Measurements from ENCODE around the gene UBE2D4.

UBE2D4 gene

GRCh38 chr7:43906331-43907010, 19.8 kb upstream of the UBE2D4 start, which contains the start of gene URGCP:
TSS of gene URGCP (minus strand) at chr7:43906596. CDS start at chr7:43906575, 21 bp downstream.
- in situ Hi-C loops (cut with HindIII; ENCODE audit: low sequenced_read_pairs) = no loop called here

DNA sequence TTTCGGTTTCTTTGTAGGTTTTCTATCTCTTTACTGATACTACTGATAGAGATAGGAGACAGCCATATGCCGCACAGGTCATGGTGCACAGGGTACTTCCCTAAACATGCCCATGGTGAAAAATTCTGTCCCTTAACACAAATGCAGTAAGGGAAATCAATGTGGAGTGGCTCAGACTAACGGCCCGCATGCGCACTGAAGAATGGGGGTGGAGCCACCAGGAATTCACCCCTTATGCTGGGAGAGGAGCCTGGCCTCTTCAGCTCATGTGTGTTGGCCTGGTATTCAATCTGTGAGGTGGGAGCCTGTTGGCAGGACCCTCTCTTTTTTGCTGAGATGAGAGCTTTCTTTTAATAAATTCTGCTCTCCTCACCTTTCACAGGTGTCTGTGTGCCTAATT, 11.4 kb upstream of the UBE2D4 start:
- in situ Hi-C loops (cut with HindIII; ENCODE audit: low sequenced_read_pairs) = no loop called here

GRCh38 chr7:43915907-43916306, 10.3 kb upstream of the UBE2D4 start:
- in situ Hi-C loops (cut with HindIII; ENCODE audit: low sequenced_read_pairs) = no loop called here

GRCh38 chr7:43921423-43921822, 4.8 kb upstream of the UBE2D4 start:
- in situ Hi-C loops (cut with HindIII; ENCODE audit: low sequenced_read_pairs) = no loop called here

- in situ Hi-C loops (cut with HindIII; ENCODE audit: low sequenced_read_pairs) = no loop called here
Measured at GRCh38 chr7:43922726-43923125, 3.5 kb upstream of the UBE2D4 start.

- in situ Hi-C loops (cut with HindIII; ENCODE audit: low sequenced_read_pairs) = no loop called here
Measured at GRCh38 chr7:43926798-43927123, 525 bp downstream of the UBE2D4 start.

GRCh38 chr7:43927810-43928209, 1.6 kb downstream of the UBE2D4 start:
- in situ Hi-C loops (cut with HindIII; ENCODE audit: low sequenced_read_pairs) = no loop called here

GRCh38 chr7:43929529-43930457, 3.6 kb downstream of the UBE2D4 start:
- in situ Hi-C loops (cut with HindIII; ENCODE audit: low sequenced_read_pairs) = no loop called here

- in situ Hi-C loops (cut with HindIII; ENCODE audit: low sequenced_read_pairs) = no loop called here
Measured at GRCh38 chr7:43931346-43931745, 5.1 kb downstream of the UBE2D4 start.

- in situ Hi-C loops (cut with HindIII; ENCODE audit: low sequenced_read_pairs) = no loop called here
Measured at GRCh38 chr7:43933902-43934560, 7.8 kb downstream of the UBE2D4 start.

GRCh38 chr7:43937444-43937843, 11.2 kb downstream of the UBE2D4 start:
- in situ Hi-C loops (cut with HindIII; ENCODE audit: low sequenced_read_pairs) = no loop called here

- in situ Hi-C loops (cut with HindIII; ENCODE audit: low sequenced_read_pairs) = no loop called here
Measured at GRCh38 chr7:43938892-43939482, 12.8 kb downstream of the UBE2D4 start.

DNA sequence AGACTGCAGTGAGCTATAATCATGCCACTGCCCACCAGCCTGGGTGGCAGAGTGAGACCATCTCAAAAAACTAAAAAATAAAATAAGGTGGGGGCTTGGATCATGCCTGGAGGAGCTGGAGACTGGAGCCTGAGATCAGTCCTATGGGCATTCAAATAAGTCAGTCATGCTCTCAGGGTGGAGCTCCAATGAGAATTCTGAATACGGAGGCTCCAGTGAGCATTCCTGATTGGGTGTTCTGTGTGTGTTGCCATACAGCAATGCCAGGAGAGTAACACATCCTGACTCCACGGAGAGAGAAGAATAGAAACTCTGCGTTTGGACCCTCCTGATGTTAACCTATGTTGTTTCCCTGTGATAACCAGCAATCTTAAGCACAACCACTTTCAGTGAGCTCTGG, 16.0 kb downstream of the UBE2D4 start:
- in situ Hi-C loops (cut with HindIII; ENCODE audit: low sequenced_read_pairs) = no loop called here

GRCh38 chr7:43942997-43943396, 16.8 kb downstream of the UBE2D4 start:
- in situ Hi-C loops (cut with HindIII; ENCODE audit: low sequenced_read_pairs) = no loop called here

GRCh38 chr7:43943417-43944187, 17.4 kb downstream of the UBE2D4 start:
- in situ Hi-C loops (cut with HindIII; ENCODE audit: low sequenced_read_pairs) = no loop called here

GRCh38 chr7:43944286-43944685, 18.1 kb downstream of the UBE2D4 start:
- in situ Hi-C loops (cut with HindIII; ENCODE audit: low sequenced_read_pairs) = no loop called here

DNA sequence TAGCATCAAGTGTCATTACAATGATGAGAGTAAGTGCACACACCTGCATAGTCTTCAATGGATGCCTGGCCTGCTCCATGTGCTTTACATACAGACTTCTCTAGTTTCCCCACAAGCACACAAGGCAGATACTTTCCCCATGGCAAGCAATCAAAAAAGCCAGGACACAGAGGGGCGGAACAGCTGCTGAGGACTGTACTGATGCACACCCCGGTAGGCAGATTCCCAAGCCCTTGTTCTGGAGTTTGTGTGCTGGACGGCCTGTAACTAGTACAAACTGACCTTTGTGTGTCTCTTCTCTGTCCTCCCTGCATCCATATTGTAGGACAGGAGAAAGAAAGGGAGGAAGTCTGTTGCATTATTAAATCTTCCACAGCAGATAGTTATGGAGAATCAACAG, 25.8 kb downstream of the UBE2D4 start:
- in situ Hi-C loops (cut with HindIII; ENCODE audit: low sequenced_read_pairs) = no loop called here

- in situ Hi-C loops (cut with HindIII; ENCODE audit: low sequenced_read_pairs) = no loop called here
Measured at GRCh38 chr7:43953071-43953470, 26.8 kb downstream of the UBE2D4 start.

DNA sequence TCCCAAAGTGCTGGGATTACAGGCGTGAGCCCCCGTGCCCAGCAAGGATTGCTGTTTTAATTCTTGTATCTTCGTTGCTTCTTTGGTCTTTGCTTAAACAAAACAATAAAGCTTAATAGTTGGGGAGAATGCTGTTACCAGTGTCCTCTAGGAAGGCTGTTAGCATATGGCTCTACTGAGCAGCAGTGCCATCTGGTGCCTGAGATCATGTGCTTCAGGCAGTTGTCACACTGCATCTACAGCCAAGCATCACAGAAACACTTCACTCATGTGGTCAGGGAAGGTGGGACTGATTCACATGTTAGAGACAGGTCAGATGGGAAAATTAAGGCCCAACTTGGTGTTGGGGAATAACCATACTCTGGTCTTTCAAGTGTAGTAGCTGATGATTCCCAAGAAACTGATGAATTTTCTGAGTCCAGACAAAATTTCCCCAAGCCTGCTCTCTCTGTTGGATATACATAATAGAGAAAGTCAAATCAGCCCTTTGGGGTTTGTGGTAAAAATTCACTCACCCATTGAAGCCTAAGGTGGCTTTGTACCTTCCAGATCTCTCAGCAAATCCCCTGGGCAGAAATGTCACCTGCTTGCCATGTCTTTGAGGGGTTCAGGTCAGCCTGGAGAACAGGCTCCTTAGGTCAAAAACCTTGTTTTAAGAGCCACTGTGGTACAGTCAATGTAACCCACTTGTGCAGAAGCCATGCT, 28.4 kb downstream of the UBE2D4 start:
- in situ Hi-C loops (cut with HindIII; ENCODE audit: low sequenced_read_pairs) = no loop called here

DNA sequence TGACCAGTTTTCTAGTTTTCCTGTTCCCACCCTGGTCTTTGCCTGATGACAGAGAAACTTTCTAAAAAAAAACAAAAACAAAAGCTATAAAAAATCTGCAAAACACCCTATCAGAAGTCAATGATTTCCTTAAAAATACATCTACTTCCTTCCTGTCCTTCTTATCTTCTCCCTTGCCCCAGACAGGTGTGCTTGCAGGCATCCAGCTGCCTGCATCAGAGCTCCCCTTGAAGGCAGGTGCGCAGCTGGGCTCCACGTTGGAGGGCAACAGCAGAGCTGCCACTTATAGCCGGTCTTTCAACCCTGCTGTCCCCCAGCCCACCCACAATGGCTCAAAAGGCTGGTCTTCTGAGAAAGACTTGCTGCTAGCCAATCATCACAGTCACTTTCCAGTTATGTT, 29.8 kb downstream of the UBE2D4 start:
- in situ Hi-C loops (cut with HindIII; ENCODE audit: low sequenced_read_pairs) = no loop called here

All from DLD1 (cell line).